Keratinocyte (primary cell): ENCODE measurements around the gene ACADL.

Experiments
- CTCF ChIP-seq, 3 experiments: IDR thresholded peaks in 1 of 3; conservative IDR thresholded peaks in 1 of 3; optimal IDR thresholded peaks in 1 of 3; 2 replicates in 2 of 3; 3 replicates in 1 of 3; pipeline versions ENCODE3 to v1.5.1; 2011; ENCODE audit warnings: low read length in 3 of 3, mild to moderate bottlenecking in 3 of 3, moderate library complexity in 2 of 3, control low read depth in 1 of 3, inconsistent platforms in 1 of 3; ENCODE audit not compliant: insufficient read depth in 2 of 3; ENCODE audit errors: extremely low read depth in 1 of 3
- EZH2 ChIP-seq: IDR thresholded peaks from one replicate; pipeline ENCODE4 v1.6.1; 2012; ENCODE audit warnings: inconsistent platforms, mild to moderate bottlenecking, low read length, moderate library complexity

GRCh38 chr2:210207929-210208328, 17.3 kb downstream of the ACADL start:
- TF ChIP-seq CTCF (optimal IDR thresholded peaks at IDR 0.05 in 1 of 3, IDR thresholded peaks at IDR 0.05 in 1 of 3, conservative IDR thresholded peaks at IDR 0.05 in 1 of 3; ENCODE audit: extremely low read depth in 1 of 3, insufficient read depth in 2 of 3, low read length in 3 of 3) (no peak), EZH2 (no peak)
